T-helper 17 cell (primary cell): Measurements from ENCODE around the gene CHST1. TPM values are rescaled to one million over a fixed set of nuclear protein-coding genes. Genes with fewer than 3 reads are reported as not detected.

ENCODE experiments used
- ATAC-seq: fragments of 150-1000 bp; cut with Tn5 transposase; 2 replicates; pipeline ENCODE4 v1.10.0; 2021; ENCODE audit warnings: mild to moderate bottlenecking, moderate library complexity
- DNase-seq, 3 donors: peaks; one replicate each; pipeline versions ENCODE4 v3.0.0 to v3.0.0-alpha.2; 2020 to 2021
- H3K9me3 ChIP-seq: one replicate; pipeline ENCODE4 v1.7.0; 2013; ENCODE audit warnings: low read length, mild to moderate bottlenecking; ENCODE audit not compliant: control insufficient read depth, poor library complexity, severe bottlenecking
- H3K27ac Mint-ChIP-seq: one replicate; pipeline ENCODE4 v1.8.0; 2022; ENCODE audit warnings: mild to moderate bottlenecking, moderate library complexity, mixed read lengths
- H3K27me3 Mint-ChIP-seq: one replicate; pipeline ENCODE4 v1.8.0; 2022; ENCODE audit warnings: mixed read lengths
- H3K36me3 Mint-ChIP-seq: one replicate; pipeline ENCODE4 v1.8.0; 2022; ENCODE audit warnings: low read depth, mixed read lengths
- H3K4me1 Mint-ChIP-seq: one replicate; pipeline ENCODE4 v1.8.0; 2022; ENCODE audit warnings: mild to moderate bottlenecking, mixed read lengths
- H3K4me3 Mint-ChIP-seq: one replicate; pipeline ENCODE4 v1.8.0; 2022; ENCODE audit warnings: mild to moderate bottlenecking, moderate library complexity, mixed read lengths
- total RNA-seq, 4 donors: library from RNA in 2 of 4; stranded (reverse) in 2 of 4; gene quantifications; one replicate each; pipeline ENCODE4 v1.2.3 and lab custom pipeline; 2022 to 2026

The CHST1 gene
- total RNA-seq, 2 donors from 2014 or later = not detected

DNA sequence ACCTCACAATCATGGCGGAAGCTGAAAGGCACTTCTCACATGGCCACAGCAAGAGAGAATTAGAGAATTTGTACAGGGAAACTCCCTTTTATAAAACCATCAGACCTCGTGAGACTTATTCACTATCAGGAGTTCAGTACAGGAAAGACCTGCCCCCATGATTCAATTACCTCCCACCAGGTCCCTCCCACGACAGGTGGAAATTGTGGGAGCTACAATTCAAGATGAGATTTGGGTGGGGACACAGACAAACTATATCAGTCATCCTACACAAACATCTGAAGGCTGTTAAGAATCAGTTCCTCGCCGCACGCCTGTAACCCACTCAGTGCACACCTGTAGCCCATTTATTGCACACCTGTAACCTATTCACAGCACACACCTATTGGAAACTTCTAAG is 39.8 kb downstream of the CHST1 start:
- Mint-ChIP-seq H3K36me3 (peaks cover 5% of the 10 kb centered on the region), H3K4me3 (no peak overlapping the region), H3K27me3 (peaks cover 64% of the 10 kb centered on the region), H3K4me1 (no peaks in the 10 kb centered on the region), H3K27ac (no peak overlapping the region)
- ATAC-seq (no peak), DNase-seq (no peak)
- H3K9me3 ChIP-seq = no peaks in the 10 kb centered on the region

DNA sequence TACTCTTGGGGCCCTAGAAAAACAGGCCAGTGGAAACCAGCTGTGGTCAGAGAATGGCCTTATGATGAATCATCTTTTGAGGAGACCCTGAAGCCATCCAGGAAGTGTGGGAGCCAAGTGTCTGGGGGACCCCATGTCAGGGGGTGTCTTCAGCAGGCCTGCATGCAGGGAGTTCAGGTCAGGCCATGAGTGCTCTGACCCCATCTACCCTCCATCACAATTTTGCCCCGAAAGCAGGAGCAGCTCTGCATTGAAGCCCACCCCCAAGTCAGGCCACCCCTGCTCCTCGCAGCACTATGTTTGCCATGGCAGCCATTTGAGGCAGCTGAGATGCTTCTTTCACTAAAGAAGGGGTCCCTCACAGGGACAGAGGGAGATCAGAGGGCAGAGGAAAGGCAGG is 41.3 kb downstream of the CHST1 start:
- Mint-ChIP-seq H3K27me3 (peaks cover 57% of the 10 kb centered on the region), H3K4me3 (no peak overlapping the region), H3K36me3 (peaks cover 4% of the 10 kb centered on the region), H3K27ac (no peak overlapping the region), H3K4me1 (no peaks in the 10 kb centered on the region)
- no peak for DNase-seq
- no peak for ATAC-seq
- no peaks in the 10 kb centered on the region for H3K9me3 ChIP-seq

DNA sequence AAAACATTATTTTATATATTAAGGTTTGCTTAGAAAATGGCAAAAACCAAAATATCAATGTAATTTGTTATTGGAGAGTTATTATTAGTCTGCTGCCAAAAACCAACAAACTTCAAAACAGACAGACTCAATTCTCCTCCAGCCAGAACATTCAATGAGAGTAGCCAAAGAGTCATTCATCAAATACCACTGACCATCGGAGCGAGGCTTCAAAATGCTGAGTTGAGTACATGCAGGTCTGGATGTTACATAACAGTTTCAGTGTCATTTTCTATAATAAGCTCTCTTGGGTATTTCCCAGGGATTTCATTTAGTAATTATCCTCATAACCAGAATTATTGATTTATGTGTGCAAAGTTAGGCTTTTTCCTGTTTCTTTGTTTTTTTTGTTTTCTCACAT is 42.6 kb downstream of the CHST1 start:
- no peaks in the 10 kb centered on the region for H3K4me1 Mint-ChIP-seq
- H3K4me3 Mint-ChIP-seq = no peak overlapping the region
- peaks cover 2% of the 10 kb centered on the region for H3K36me3 Mint-ChIP-seq
- H3K9me3 ChIP-seq = no peaks in the 10 kb centered on the region
- no peak for ATAC-seq
- no peak overlapping the region for H3K27ac Mint-ChIP-seq
- H3K27me3 Mint-ChIP-seq = peaks cover 55% of the 10 kb centered on the region
- DNase-seq = no peak

DNA sequence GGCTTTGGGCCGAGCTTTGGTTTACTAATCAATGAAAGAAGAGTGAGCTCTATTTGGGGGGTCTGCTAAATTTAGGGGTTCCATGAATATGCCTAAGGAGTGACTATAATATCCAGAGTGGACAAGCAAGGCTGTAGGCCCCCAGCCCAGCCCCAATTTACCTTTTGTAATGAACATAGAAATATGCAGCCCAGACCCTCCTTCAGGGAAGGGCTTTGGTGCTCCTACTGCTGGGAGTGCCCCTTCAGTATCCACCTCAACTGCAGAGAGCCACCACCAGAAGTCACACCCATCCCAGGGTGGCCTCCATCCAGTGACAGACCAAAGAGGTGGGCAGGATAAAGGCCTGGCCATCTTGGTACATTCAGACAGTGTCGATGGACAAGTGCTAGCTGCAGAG is 43.1 kb downstream of the CHST1 start:
- no peaks in the 10 kb centered on the region for H3K4me1 Mint-ChIP-seq
- H3K9me3 ChIP-seq = no peaks in the 10 kb centered on the region

DNA sequence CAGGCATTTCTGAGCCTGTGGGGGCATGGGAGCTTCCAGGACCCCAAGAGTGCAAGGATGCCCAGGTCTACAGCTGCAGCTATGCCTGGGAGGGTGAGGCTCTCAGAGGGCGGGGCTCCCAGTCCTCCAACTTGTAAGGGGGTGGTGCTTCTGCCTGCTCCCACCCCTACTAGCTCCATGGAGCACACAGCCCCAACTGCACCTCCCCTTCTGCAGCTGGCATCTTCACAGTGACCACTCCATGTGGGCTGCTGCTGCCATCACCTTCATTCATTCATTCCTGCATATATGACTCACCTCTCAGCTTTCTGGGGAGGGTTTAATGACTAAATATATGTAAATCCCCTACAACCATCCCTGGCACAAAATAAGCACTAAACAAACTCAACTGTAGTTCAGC is 43.8 kb downstream of the CHST1 start:
- peaks cover 2% of the 10 kb centered on the region for H3K36me3 Mint-ChIP-seq
- H3K27ac Mint-ChIP-seq = no peak overlapping the region

More for the DNA sequence above, 43.1 kb downstream of the CHST1 start:
- peaks cover 57% of the 10 kb centered on the region for H3K27me3 Mint-ChIP-seq
- H3K36me3 Mint-ChIP-seq = peaks cover 2% of the 10 kb centered on the region
- DNase-seq (no peak), ATAC-seq (no peak)
- H3K27ac Mint-ChIP-seq = no peak overlapping the region
- no peak overlapping the region for H3K4me3 Mint-ChIP-seq

DNA sequence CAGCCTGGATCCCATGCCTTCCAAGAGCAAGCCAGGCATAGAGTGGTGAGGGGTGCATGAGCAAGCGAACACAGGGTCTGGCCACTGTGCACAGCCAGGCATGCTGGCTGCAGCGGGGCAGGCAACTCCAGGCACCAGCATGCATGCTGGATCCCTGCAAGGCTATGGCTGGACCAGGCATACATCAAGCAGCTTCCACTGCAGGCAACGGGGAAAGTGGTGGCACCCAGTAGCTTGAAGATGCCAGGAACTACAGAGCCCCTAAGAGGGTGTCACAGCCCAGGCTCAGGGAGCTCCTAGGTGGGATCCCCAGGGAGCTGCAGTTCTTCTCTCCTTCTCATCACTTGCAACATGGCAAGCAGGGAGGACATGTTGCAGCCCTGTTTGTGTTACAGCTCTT is 45.2 kb downstream of the CHST1 start:
- no peaks in the 10 kb centered on the region for H3K9me3 ChIP-seq
- no peaks in the 10 kb centered on the region for H3K4me1 Mint-ChIP-seq
- H3K36me3 Mint-ChIP-seq = no peaks in the 10 kb centered on the region
- ATAC-seq (no peak), DNase-seq (no peak)
- no peak overlapping the region for H3K27ac Mint-ChIP-seq
- no peak overlapping the region for H3K4me3 Mint-ChIP-seq
- peaks cover 60% of the 10 kb centered on the region for H3K27me3 Mint-ChIP-seq

More for the DNA sequence above, 43.8 kb downstream of the CHST1 start:
- Mint-ChIP-seq H3K4me1 (no peaks in the 10 kb centered on the region), H3K27me3 (peaks cover 61% of the 10 kb centered on the region), H3K4me3 (no peak overlapping the region)
- H3K9me3 ChIP-seq = no peaks in the 10 kb centered on the region
- DNase-seq = no peak
- no peak for ATAC-seq

DNA sequence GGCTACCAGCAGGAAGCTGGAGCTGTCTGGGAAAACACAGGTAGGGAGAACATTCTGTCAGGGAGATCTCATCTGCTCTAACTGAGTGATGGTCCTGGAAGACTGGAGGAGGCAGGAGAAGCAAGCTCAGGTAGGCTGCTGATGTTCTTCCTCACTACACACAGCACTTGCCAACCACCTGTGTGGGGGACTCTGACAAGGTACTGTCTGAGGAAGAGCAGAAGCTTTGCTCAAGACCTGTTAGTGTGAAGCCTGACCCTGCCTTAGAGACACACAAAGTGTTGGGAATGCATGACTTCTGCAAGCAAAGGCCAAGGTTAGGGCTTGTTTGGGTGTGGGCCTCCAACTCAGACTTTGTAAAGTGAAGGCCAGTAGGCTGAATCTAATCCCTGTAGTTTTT is 46.5 kb downstream of the CHST1 start:
- no peak for DNase-seq
- peaks cover 62% of the 10 kb centered on the region for H3K27me3 Mint-ChIP-seq
- no peak for ATAC-seq

DNA sequence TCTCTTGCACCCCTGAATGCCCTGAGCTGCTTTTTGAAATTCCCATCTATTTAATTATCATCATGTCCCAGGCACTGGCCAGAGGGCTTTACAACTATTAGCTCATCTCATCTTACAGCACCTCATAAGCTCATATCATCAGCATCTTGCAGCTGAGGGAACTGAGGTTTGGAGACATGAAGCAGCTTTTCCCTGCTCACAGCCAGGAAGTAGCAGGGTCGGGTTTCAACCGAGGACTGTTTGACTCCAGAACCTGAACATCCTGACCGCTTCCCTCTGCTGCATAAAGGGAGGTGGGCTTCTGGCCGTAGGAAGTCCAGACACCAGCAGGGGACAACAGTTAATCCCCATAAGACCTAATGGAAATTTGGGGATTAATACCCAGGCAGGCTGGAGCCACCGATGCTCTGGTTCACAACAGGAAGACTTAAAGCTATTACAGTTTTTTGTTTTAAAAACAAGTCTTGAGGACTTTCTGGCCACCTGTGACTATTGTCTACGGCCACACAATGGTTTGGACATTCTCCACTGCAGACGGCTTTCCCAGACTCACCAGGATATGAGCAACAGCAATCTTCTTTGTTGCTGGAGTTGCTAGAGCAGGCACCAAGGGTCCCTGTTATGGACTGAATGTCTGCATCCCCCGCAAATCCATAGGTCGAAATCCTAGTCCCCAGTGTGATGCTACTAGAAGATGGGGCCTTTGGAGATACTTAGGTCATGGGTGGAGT is 47.4 kb downstream of the CHST1 start:
- peaks cover 60% of the 10 kb centered on the region for H3K27me3 Mint-ChIP-seq
- ATAC-seq = no peak

More for the DNA sequence above, 46.5 kb downstream of the CHST1 start:
- no peak overlapping the region for H3K4me3 Mint-ChIP-seq
- H3K36me3 Mint-ChIP-seq = no peaks in the 10 kb centered on the region
- no peaks in the 10 kb centered on the region for H3K9me3 ChIP-seq
- H3K4me1 Mint-ChIP-seq = no peaks in the 10 kb centered on the region
- H3K27ac Mint-ChIP-seq = no peak overlapping the region

DNA sequence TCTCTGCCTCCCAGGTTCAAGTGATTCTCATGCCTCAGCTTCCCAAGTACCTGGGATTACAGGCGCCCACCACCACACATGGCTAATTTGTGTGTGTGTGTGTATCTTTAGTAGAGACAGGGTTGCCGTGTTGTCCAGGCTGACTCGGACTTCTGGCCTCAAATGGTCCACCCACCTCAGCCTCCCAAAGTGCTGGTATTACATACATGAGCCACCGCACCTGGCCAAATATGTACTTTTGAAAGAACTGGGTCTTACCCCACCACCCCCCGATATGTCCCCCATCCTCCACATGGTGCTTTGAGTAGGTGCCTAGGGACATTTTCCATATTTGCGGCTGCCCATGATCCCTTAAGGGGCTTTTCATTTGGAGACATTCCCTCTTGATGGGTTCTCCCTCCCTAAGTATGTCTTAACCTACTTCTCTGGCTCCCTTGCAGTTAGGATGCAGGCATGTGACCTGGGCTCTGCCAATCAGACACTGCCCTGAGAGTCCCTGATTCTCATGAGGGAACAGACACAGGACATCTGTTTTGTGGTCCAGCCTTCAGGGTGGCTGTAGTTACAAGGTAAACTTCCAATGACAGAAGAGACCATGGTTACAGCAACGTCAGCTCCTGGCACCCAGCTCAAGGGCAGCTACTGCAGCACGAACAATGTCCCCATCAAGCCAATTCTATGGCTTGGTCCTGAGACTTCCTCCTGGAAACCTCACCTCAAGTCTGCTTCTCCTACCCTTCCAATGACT is 48.4 kb downstream of the CHST1 start:
- no peaks in the 10 kb centered on the region for H3K4me1 Mint-ChIP-seq
- H3K36me3 Mint-ChIP-seq = no peaks in the 10 kb centered on the region
- H3K27ac Mint-ChIP-seq = no peak overlapping the region
- H3K4me3 Mint-ChIP-seq = no peak overlapping the region
- peaks cover 55% of the 10 kb centered on the region for H3K27me3 Mint-ChIP-seq
- no peak for ATAC-seq
- no peaks in the 10 kb centered on the region for H3K9me3 ChIP-seq
- DNase-seq = no peak

More for the DNA sequence above, 47.4 kb downstream of the CHST1 start:
- Mint-ChIP-seq H3K4me3 (no peak overlapping the region), H3K4me1 (no peaks in the 10 kb centered on the region), H3K27ac (no peak overlapping the region), H3K36me3 (no peaks in the 10 kb centered on the region)
- H3K9me3 ChIP-seq = no peaks in the 10 kb centered on the region
- DNase-seq = no peak

DNA sequence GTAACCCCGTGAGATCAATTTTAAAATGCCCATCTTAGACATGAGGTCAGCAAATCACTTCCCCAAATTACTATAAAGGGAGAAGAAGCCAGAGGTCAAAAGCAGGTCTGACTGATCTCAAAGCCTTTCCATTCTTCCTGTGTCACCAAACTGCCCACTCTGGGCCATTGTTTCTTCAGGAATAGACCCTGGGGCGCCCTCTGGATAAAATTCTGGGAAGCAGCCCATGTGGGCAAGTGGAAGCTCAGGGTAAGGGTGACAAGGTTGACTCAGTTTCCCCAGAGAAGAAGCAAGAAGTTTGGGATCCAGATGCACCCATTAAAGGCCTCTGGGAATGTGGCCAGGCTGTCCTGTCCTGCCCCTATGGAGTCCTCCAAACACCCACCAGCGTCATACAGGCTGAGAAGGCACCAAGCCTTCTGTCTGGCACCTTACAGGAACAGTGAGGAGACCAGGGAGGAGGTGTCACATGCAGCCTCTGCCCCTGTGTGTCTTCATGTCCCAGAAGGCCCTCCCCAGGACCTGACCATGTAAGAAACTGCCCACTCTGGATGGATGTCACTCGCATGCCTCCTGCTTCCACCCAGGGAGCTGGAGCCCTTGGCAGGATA is 50.1 kb downstream of the CHST1 start:
- no peaks in the 10 kb centered on the region for H3K9me3 ChIP-seq
- Mint-ChIP-seq H3K27me3 (peaks cover 55% of the 10 kb centered on the region), H3K4me1 (no peaks in the 10 kb centered on the region), H3K36me3 (no peaks in the 10 kb centered on the region), H3K27ac (no peak overlapping the region), H3K4me3 (no peak overlapping the region)
- DNase-seq (no peak), ATAC-seq (no peak)

DNA sequence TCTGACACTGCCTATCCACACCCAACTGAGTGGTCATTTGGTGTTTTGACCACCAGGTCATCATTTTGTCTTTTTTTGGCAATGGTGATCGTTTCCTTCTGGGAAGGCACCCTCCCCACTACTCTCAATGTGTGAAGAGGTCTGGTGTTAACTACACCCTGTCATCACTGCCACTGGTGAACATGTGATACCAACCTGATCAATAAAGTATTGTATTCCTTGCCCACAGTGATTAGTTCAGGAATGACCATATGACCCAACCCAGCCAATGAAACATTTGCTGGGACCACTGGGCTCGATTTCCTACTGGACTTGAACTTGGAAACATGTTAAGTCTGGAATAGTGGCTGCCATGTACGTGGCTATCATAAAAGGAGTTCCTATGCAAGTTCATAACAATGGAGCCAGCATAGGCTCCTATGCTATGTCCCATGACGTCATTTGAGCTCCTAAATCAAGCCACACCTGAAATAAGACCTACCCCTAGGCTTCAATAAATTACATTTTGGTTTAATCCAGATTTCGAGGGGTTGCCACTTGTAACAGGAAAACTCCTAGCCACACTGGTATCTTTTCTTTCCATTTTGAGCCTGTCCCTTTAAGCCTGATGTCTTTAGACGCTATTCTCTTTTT is 51.1 kb downstream of the CHST1 start:
- Mint-ChIP-seq H3K4me3 (no peak overlapping the region), H3K4me1 (no peaks in the 10 kb centered on the region)

DNA sequence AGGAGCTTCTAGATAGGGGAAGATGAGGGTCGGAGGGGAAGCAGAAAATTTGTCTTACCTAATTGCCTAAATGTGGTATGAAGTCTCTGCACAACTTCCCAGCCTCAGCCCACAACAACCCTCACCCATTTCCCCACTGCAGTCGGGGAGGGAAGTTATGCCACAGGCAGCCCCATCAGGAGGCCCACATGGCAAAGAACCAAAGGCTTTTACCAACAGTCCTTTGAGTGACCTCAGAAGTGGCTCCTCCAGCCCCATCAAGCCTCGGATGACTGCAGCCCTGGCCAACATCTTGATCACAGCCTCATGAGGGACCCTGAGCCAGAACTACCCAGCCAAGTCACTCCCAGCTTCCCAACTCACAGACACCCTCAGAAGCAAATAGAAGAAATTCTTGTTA is 54.8 kb downstream of the CHST1 start:
- ATAC-seq (no peak), DNase-seq (no peak)
- H3K4me1 Mint-ChIP-seq = no peaks in the 10 kb centered on the region
- no peak overlapping the region for H3K4me3 Mint-ChIP-seq
- H3K9me3 ChIP-seq = no peaks in the 10 kb centered on the region
- peaks cover 4% of the 10 kb centered on the region for H3K36me3 Mint-ChIP-seq
- H3K27ac Mint-ChIP-seq = no peak overlapping the region
- peaks cover 43% of the 10 kb centered on the region for H3K27me3 Mint-ChIP-seq

More for the DNA sequence above, 51.1 kb downstream of the CHST1 start:
- H3K9me3 ChIP-seq = no peaks in the 10 kb centered on the region
- DNase-seq (no peak), ATAC-seq (no peak)
- H3K36me3 Mint-ChIP-seq = no peaks in the 10 kb centered on the region
- peaks cover 51% of the 10 kb centered on the region for H3K27me3 Mint-ChIP-seq
- no peak overlapping the region for H3K27ac Mint-ChIP-seq

DNA sequence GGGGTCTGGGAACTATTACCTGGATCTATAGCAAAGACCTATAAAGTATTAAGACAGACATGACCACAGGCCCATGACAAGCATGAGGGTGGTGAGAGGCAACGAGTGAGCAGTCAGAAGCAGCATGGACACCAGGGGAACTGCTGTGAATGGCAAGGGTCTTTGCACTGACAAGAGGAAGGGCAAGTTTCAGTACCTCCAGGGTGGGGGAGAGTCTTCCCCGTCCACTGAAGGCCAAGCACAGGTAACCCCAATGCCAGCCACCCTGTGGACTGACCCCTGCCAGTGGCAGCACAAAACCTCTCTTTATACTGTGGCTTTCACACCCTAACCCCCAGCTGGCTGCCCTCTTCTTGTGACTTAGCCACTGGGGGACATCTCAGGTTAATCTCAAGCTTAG is 55.5 kb downstream of the CHST1 start:
- DNase-seq = no peak
- no peak for ATAC-seq
- Mint-ChIP-seq H3K27ac (no peak overlapping the region), H3K4me1 (no peaks in the 10 kb centered on the region), H3K4me3 (no peak overlapping the region), H3K36me3 (peaks cover 4% of the 10 kb centered on the region), H3K27me3 (peaks cover 43% of the 10 kb centered on the region)
- no peaks in the 10 kb centered on the region for H3K9me3 ChIP-seq
